CD8-positive, alpha-beta memory T cell (primary cell): Measurements from ENCODE around the gene CALD1. TPM values are rescaled to one million over a fixed set of nuclear protein-coding genes. Genes with fewer than 3 reads are reported as not detected.

Experiments
- CTCF ChIA-PET: fragments of 350-600 bp; sonication (Branson Sonifier 250); formaldehyde crosslinking; loops from one replicate; lab custom pipeline; 2021; ENCODE audit warnings: antibody characterized with exemption; lab: Charles Lee
- POLR2A ChIA-PET: fragments of 350-600 bp; sonication (Branson Sonifier 250); formaldehyde crosslinking; loops from one replicate; lab custom pipeline; 2021; ENCODE audit warnings: antibody characterized with exemption; lab: Charles Lee
- DNase-seq, 5 donors: peaks; one replicate each; pipeline versions ENCODE4 v3.0.0 to v3.0.0-alpha.2; 2020 to 2022; ENCODE audit warnings: mixed read lengths in 1 of 5
- H3K27ac ChIP-seq: one replicate; pipeline ENCODE4 v1.7.0; 2013; ENCODE audit warnings: low read depth, mild to moderate bottlenecking, low read length, moderate library complexity
- H3K27me3 ChIP-seq: 2 replicates; pipeline ENCODE4 v1.7.0; 2013; ENCODE audit warnings: low read length, mild to moderate bottlenecking; ENCODE audit not compliant: insufficient read depth, poor library complexity, severe bottlenecking
- H3K36me3 ChIP-seq: 2 replicates; pipeline ENCODE4 v1.7.0; 2013; ENCODE audit warnings: mild to moderate bottlenecking, low read length, moderate library complexity; ENCODE audit not compliant: insufficient read depth
- H3K4me1 ChIP-seq: 2 replicates; pipeline ENCODE4 v1.7.0; 2013; ENCODE audit warnings: mild to moderate bottlenecking, low read length, moderate library complexity; ENCODE audit not compliant: insufficient read depth
- H3K4me3 ChIP-seq: 2 replicates; pipeline ENCODE4 v1.7.0; 2013; ENCODE audit warnings: mild to moderate bottlenecking, low read length
- H3K9me3 ChIP-seq: 2 replicates; pipeline ENCODE4 v1.7.0; 2013; ENCODE audit warnings: mild to moderate bottlenecking, low read length
- H3K27ac Mint-ChIP-seq, 8 donors: one replicate each; pipeline ENCODE4 v1.8.0; 2020 to 2021; ENCODE audit warnings: mixed read lengths in 8 of 8, mild to moderate bottlenecking in 6 of 8, inconsistent platforms in 3 of 8, moderate library complexity in 3 of 8
- H3K27me3 Mint-ChIP-seq, 2 donors: one replicate each; pipeline ENCODE4 v1.8.0; 2020 to 2021; ENCODE audit warnings: mixed read lengths in 2 of 2, mild to moderate bottlenecking in 1 of 2, moderate library complexity in 1 of 2
- H3K36me3 Mint-ChIP-seq, 3 donors: one replicate each; pipeline ENCODE4 v1.8.0; 2020 to 2021; ENCODE audit warnings: mixed read lengths in 3 of 3, inconsistent platforms in 1 of 3, mild to moderate bottlenecking in 1 of 3
- H3K4me1 Mint-ChIP-seq, 3 donors: one replicate each; pipeline ENCODE4 v1.8.0; 2020 to 2021; ENCODE audit warnings: mixed read lengths in 3 of 3, inconsistent platforms in 1 of 3, mild to moderate bottlenecking in 1 of 3
- H3K4me3 Mint-ChIP-seq, 7 donors: one replicate each; pipeline ENCODE4 v1.8.0; 2020 to 2021; ENCODE audit warnings: mixed read lengths in 7 of 7, mild to moderate bottlenecking in 6 of 7, moderate library complexity in 4 of 7, inconsistent platforms in 2 of 7
- H3K9me3 Mint-ChIP-seq, 5 donors: one replicate each; pipeline ENCODE4 v1.8.0; 2020 to 2022; ENCODE audit warnings: mixed read lengths in 5 of 5, mild to moderate bottlenecking in 3 of 5, moderate library complexity in 2 of 5, inconsistent platforms in 1 of 5
- polyA plus RNA-seq: library from polyadenylated mRNA; unstranded; fragments of 300-500 nt; fragmentation: Illumina TruSeq; gene quantifications from one replicate; pipeline ENCODE4 v1.2.3, GENCODE V29; 2021
- total RNA-seq, 2 experiments: library from RNA; stranded (reverse); gene quantifications; one replicate each; pipeline ENCODE4 v1.2.3, GENCODE V29; 2021

Gene CALD1
- total and polyA plus RNA-seq, 3 experiments from 2014 or later = 3.1 to 3.3 TPM; not detected in 1

DNA sequence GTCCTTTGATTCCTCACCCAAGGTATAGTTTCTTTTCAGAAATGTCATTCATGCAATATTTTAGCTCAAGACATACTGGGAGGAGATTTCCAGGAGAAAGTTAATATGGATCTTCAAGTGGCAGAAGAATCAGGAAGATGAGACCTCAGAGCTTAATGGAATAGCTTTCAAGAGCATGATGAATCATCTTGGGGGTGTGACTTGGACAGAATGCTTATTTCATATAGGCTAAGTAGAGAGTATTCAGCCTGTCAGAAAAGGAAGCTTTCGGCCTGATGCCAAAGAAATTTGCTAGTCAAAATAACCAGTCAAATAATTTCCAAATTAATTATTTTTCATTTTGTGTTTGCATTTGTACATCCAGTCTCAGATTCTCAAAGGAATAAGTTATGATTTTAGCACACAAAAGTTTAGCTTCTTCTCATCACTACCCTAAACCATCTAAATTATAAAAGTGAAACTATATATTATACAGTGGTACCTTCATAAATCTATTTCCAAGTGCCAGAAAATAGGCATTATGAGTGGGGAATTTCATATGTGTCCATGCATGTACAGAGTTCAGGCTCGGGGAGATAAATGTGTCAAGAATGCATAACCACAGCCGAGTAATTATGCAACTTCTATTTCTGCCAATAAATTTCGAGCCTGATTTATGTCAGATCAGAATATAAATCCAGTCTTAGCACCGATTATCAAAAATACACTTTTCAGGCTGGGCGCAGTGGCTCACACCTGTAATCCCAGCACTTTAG is 27.3 kb upstream of the CALD1 start:
- H3K27me3 ChIP-seq = no peaks in the 10 kb centered on the region
- Mint-ChIP-seq H3K27ac (no peak overlapping the region), H3K27me3 (peaks cover 0 to 2% of the 10 kb centered on the region in 2 donors), H3K9me3 (no peaks in the 10 kb centered on the region), H3K36me3 (no peaks in the 10 kb centered on the region), H3K4me1 (no peaks in the 10 kb centered on the region), H3K4me3 (no peak overlapping the region)
- no peak for DNase-seq
- no peak overlapping the region for H3K27ac ChIP-seq
- CTCF ChIA-PET = interaction anchor here (6.0 kb wide), 1 partner anchor 119 kb away, joined by 52 read pairs; no protein-coding TSS in a partner anchor
- POLR2A ChIA-PET = no interaction called here
- H3K4me1 ChIP-seq = no peaks in the 10 kb centered on the region
- H3K9me3 ChIP-seq = no peaks in the 10 kb centered on the region
- no peak overlapping the region for H3K4me3 ChIP-seq
- H3K36me3 ChIP-seq = no peaks in the 10 kb centered on the region

DNA sequence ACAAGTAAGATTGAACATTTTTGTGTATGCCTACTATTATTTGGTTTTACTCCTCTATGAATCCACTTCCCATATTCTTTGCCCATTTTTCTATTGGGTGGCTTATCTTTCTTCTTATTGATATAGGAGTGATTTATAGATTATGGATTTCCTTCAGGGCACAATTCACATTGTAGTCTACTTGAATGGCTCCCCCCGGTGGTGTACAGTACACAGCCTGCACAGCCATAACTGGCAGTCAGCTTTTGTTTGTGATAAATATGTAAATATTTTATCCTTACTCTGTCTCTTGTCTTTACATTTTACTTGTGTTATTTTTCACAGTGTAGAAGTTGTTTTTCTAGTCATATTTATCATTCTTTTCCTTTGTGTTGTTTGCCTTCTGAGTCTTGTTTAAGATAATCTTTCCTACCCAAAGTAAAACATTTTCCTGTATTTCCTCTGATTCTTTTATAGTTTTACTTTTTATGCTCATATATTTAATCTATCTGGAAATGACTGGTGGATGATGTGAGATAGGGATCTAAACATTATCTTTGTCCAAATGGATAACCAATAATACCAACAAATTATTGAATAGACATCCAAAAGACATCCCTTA is 23.9 kb upstream of the CALD1 start:
- Mint-ChIP-seq H3K27ac (no peak overlapping the region), H3K4me1 (no peaks in the 10 kb centered on the region), H3K9me3 (no peaks in the 10 kb centered on the region), H3K27me3 (peaks cover 0 to 3% of the 10 kb centered on the region in 2 donors), H3K36me3 (no peaks in the 10 kb centered on the region), H3K4me3 (no peak overlapping the region)
- H3K27ac ChIP-seq = no peak overlapping the region
- ChIA-PET CTCF (interaction anchor here (1.0 to 2.0 kb wide), 4 partner anchors 11 to 230 kb away, joined by 3 to 6 read pairs (median 4); partner anchors contain the start of gene AGBL3), POLR2A (no interaction called here)
- no peaks in the 10 kb centered on the region for H3K4me1 ChIP-seq
- H3K27me3 ChIP-seq = no peaks in the 10 kb centered on the region
- H3K36me3 ChIP-seq = no peaks in the 10 kb centered on the region
- DNase-seq = peak in 1 of 5 donors; percentile 2
- H3K4me3 ChIP-seq = no peak overlapping the region
- no peaks in the 10 kb centered on the region for H3K9me3 ChIP-seq

DNA sequence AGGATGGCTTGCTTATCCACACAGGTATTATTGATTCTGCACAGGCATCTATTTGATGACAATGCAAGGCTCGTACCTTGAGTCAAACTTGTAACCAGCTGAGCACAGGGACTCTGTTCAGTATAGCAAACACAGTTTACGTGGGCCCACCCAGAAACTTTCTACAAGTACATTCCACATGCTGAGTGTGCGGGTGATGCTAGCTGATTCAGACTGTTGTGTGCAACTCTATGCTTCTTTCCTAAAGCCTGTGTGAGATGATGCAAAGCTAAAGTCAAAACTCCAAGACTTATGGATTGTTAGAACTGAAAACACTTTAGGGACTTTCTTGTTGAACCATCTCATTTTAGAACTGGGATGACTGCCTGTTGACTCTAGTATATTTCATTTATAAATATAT is 21.5 kb upstream of the CALD1 start:
- Histone ChIP-seq H3K4me1 (no peaks in the 10 kb centered on the region), H3K27ac (no peak overlapping the region), H3K27me3 (no peaks in the 10 kb centered on the region), H3K36me3 (no peaks in the 10 kb centered on the region), H3K4me3 (no peak overlapping the region), H3K9me3 (no peaks in the 10 kb centered on the region)
- H3K27me3 Mint-ChIP-seq = peaks cover 4 to 6% of the 10 kb centered on the region in 2 donors
- POLR2A ChIA-PET = no interaction called here
- DNase-seq = no peak
- no peaks in the 10 kb centered on the region for H3K9me3 Mint-ChIP-seq
- H3K36me3 Mint-ChIP-seq = no peaks in the 10 kb centered on the region
- no peaks in the 10 kb centered on the region for H3K4me1 Mint-ChIP-seq
- H3K4me3 Mint-ChIP-seq = no peak overlapping the region
- CTCF ChIA-PET = no interaction called here
- no peak overlapping the region for H3K27ac Mint-ChIP-seq

DNA sequence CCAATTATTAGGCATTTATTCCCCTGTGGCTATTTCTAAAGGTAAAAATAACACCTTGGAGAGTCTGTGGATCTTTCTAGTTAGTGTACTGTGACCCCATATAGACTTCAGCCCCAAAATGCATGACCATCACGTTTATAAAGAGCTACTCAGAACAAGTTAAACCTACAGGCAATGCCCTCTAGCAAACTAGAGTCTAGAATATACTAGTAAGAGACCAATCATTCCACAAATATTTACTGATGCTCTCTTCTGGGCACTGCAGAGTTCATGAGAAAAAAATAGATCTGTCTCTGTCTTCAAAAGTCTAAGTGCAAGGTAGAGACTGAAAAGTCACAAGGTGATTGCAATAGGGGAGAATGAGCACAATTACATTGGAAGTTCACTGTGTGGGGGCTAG is 20.5 kb upstream of the CALD1 start:
- no peaks in the 10 kb centered on the region for H3K27me3 ChIP-seq
- Mint-ChIP-seq H3K9me3 (no peaks in the 10 kb centered on the region), H3K27ac (no peak overlapping the region), H3K4me1 (no peaks in the 10 kb centered on the region), H3K36me3 (no peaks in the 10 kb centered on the region), H3K4me3 (no peak overlapping the region), H3K27me3 (peaks cover 4 to 6% of the 10 kb centered on the region in 2 donors)
- H3K9me3 ChIP-seq = no peaks in the 10 kb centered on the region
- no peak overlapping the region for H3K4me3 ChIP-seq
- no peak for DNase-seq
- ChIA-PET CTCF (interaction anchor here (1.3 to 1.6 kb wide), 2 partner anchors 8 to 10 kb away, joined by 4 read pairs; no protein-coding TSS in a partner anchor), POLR2A (no interaction called here)
- H3K4me1 ChIP-seq = no peaks in the 10 kb centered on the region
- no peak overlapping the region for H3K27ac ChIP-seq
- no peaks in the 10 kb centered on the region for H3K36me3 ChIP-seq

DNA sequence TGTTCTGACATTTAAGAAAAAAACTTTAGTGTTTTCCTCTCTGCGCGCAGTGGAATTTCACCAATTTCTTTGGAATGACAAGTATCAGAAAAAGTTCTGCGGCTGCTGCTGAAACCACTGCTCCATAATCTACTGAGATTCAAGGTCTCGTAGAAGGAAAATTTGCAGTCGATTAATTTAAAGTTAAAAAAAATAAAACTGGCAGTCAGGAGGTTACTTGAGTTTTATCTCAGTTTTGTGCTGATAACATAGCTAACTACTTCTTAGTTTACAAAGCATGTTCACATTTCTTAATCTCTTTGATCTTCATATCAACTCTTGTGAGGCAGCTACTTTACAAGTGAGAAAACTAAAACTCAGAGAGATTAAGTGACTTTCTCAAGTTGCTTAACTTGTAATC is 18.2 kb upstream of the CALD1 start:
- no peak overlapping the region for H3K27ac ChIP-seq
- POLR2A ChIA-PET = no interaction called here
- peaks cover 4 to 18% of the 10 kb centered on the region in 2 donors for H3K27me3 Mint-ChIP-seq
- no peaks in the 10 kb centered on the region for H3K36me3 ChIP-seq
- no peaks in the 10 kb centered on the region for H3K9me3 ChIP-seq
- no peaks in the 10 kb centered on the region for H3K4me1 ChIP-seq
- H3K4me3 ChIP-seq = no peak overlapping the region
- H3K36me3 Mint-ChIP-seq = no peaks in the 10 kb centered on the region
- CTCF ChIA-PET = no interaction called here
- no peaks in the 10 kb centered on the region for H3K4me1 Mint-ChIP-seq
- no peaks in the 10 kb centered on the region for H3K9me3 Mint-ChIP-seq
- H3K27me3 ChIP-seq = no peaks in the 10 kb centered on the region
- no peak for DNase-seq
- no peak overlapping the region for H3K27ac Mint-ChIP-seq
- H3K4me3 Mint-ChIP-seq = no peak overlapping the region

DNA sequence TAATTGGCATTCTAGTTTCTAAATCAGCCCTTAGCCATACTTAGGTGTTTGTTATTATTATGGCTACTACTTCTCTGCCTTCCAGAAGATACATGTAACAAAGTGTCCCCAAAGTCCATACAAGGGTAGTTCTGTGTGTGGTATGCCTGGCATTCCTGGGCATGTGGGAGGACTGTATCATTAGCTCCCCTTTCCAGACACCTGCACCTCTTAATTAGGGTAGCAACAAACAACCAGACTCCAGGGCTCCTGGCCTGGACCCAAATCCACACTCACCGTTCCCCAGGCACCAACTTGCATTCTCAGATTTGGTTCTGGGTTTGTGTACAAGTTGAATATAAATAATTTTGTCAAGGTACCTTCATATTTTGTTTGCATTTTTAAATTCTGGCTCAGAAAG is 15.5 kb upstream of the CALD1 start:
- CTCF ChIA-PET = no interaction called here
- no peaks in the 10 kb centered on the region for H3K36me3 Mint-ChIP-seq
- no peaks in the 10 kb centered on the region for H3K9me3 Mint-ChIP-seq
- Histone ChIP-seq H3K36me3 (no peaks in the 10 kb centered on the region), H3K9me3 (no peaks in the 10 kb centered on the region), H3K4me1 (no peaks in the 10 kb centered on the region), H3K4me3 (no peak overlapping the region), H3K27me3 (no peaks in the 10 kb centered on the region), H3K27ac (no peak overlapping the region)
- H3K4me3 Mint-ChIP-seq = no peak overlapping the region
- DNase-seq = no peak
- POLR2A ChIA-PET = no interaction called here
- no peaks in the 10 kb centered on the region for H3K4me1 Mint-ChIP-seq
- H3K27ac Mint-ChIP-seq = no peak overlapping the region
- peaks cover 5 to 18% of the 10 kb centered on the region in 2 donors for H3K27me3 Mint-ChIP-seq

DNA sequence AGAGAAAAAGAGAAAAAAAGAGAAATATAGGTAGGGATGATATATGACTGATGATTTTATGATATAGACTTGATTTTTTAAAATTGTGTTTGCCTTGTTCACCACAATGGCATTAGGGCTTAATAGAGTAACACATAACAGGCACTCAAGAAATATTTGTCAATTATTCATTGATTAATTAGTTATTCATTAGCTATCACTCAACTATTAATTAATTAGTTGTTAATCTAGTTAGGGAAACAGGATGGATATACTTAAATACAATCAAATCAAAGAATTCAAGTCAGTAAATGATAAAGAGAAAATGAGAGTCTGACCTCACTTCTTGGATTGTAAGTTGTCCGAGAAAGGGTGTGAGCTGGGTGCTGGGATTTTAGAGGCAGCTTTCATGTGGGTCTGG is 15.1 kb upstream of the CALD1 start:
- Mint-ChIP-seq H3K27ac (no peak overlapping the region), H3K36me3 (no peaks in the 10 kb centered on the region), H3K27me3 (peaks cover 3 to 18% of the 10 kb centered on the region in 2 donors), H3K9me3 (no peaks in the 10 kb centered on the region), H3K4me1 (no peaks in the 10 kb centered on the region), H3K4me3 (no peak overlapping the region)
- ChIA-PET POLR2A (no interaction called here), CTCF (no interaction called here)
- H3K36me3 ChIP-seq = no peaks in the 10 kb centered on the region
- H3K9me3 ChIP-seq = no peaks in the 10 kb centered on the region
- no peak for DNase-seq
- H3K4me1 ChIP-seq = no peaks in the 10 kb centered on the region
- H3K27ac ChIP-seq = no peak overlapping the region
- no peaks in the 10 kb centered on the region for H3K27me3 ChIP-seq
- no peak overlapping the region for H3K4me3 ChIP-seq

DNA sequence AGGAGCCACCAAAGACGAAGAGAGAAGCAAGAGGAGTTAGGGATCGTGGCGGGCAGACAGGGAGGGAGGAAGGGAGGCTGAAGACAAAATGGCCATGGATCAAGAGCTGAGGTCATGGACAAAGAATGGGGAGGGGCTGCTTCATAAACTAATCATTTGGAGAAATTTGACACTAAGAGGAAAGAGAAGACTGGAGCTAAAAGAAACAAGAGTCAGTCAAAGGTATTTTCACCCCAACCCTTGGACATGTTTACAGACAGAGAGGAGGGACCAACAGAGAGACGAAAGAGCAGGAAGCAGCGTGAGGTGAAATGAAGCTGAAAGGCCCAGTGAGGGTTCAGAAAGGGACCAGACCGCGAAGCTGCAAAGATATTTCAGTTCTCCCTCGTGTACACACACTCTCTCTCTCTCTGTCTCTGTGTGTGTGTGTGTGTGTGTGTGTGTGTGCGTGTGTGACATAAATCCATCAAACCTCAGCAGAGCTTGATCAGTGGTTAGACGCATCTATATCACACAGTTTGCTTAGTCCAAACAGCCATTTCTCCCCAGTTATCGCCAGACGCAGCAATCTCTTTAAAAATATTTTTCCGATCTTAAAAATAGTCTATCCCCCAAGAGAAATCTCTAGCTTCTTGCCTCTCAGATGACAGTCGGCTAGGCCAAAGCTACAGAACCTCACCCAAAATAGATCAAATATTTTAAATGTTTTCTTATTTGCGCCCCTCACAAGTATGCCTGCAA is 12.5 kb upstream of the CALD1 start:
- H3K36me3 ChIP-seq = no peaks in the 10 kb centered on the region
- H3K27ac ChIP-seq = no peak overlapping the region
- no peaks in the 10 kb centered on the region for H3K9me3 Mint-ChIP-seq
- DNase-seq = no peak
- H3K4me1 Mint-ChIP-seq = no peaks in the 10 kb centered on the region
- H3K4me3 Mint-ChIP-seq = no peak overlapping the region
- no peaks in the 10 kb centered on the region for H3K36me3 Mint-ChIP-seq
- H3K4me3 ChIP-seq = no peak overlapping the region
- H3K27me3 Mint-ChIP-seq = peaks cover 4 to 15% of the 10 kb centered on the region in 2 donors
- no peaks in the 10 kb centered on the region for H3K9me3 ChIP-seq
- ChIA-PET CTCF (interaction anchor here (0.6 kb wide), 1 partner anchor 186 kb away, joined by 3 read pairs; no protein-coding TSS in a partner anchor), POLR2A (no interaction called here)
- H3K27me3 ChIP-seq = no peaks in the 10 kb centered on the region
- peak overlapping the region in 1 of 8 donors; percentile 7 for H3K27ac Mint-ChIP-seq
- H3K4me1 ChIP-seq = no peaks in the 10 kb centered on the region
